ENCODE data around the gene USP48.
"Not testable (repeated sequence)": the region's sequence is repeated elsewhere in the genome, so short reads cannot be mapped to it uniquely, and the experiment has no call there.

Gene USP48

DNA sequence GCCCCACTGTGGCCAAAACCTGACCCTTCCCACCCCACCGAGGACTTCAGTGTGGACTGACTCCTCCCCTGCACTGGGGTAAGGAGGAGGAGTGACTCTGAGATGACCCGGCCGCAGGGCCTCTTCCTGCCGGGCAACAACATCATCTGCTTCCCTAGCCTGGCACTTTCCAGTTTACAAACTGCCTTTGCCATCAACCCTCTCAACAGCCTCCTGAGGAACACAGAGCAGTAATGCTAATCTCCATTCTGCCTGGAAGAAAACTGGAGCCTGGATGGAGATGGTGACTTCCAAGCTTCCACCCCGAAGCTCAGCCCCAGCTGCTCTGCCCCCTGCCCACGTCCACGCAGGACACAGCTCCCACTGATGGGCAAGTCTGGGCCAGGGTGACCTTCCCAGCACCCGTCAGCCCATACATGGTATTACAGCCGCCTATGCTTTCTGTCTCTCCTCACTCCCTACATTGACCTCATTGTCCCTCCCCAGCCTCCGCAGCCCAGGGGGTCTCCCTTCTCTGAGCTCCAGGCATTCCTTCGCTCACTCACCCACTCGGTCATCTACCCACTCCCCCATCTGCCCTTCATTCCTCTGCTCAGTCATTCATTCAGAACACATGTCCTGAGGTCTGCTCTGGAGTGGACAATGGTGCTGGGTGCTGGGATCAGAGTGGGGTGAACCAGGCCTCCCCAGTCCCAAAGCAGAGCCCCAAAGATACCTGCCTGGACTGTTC is 148.0 kb downstream of the USP48 start:
- DNase-seq (ENCODE audit: low read depth), result no peak

DNA sequence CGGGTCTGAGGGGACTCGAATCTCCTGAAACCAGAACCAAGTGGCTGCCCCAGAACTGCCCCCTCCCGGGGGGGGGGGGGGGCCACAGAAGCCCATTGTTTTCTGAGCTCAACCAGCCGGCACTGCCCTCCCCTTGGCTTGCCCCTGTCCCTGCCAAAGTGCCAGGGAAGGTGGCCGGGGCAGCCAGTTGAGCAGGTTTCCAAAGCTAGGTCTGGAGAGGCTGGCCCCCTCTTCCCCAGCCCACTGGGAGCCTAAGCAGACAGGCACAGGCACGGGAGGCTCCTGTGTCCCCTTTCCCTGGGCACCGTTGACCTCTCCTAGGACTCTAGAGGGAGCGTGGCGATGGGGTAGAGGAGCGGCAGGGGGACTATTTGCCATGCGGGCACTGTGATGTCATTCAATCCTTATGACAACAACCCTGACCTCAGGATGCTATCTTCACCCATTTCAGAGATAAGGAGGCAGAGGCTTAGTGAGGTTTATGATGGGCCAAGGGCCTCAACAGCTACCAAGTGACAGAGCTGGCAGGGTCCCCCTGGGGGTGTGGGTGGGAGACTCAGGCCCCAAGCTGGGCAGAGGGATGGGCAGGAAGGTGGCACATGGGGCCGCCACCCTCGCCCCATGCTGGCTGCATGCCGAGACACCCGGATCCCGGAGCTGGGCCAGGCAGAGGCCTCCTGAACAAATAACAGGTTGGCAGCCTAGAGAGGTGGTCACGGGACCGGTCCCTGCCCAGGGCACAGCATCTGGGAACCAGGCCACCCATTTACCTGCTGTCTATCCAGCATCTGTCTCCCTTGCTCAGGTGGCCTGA is 148.8 kb downstream of the USP48 start:
- DNase-seq (ENCODE audit: low read depth), result no peak

DNA sequence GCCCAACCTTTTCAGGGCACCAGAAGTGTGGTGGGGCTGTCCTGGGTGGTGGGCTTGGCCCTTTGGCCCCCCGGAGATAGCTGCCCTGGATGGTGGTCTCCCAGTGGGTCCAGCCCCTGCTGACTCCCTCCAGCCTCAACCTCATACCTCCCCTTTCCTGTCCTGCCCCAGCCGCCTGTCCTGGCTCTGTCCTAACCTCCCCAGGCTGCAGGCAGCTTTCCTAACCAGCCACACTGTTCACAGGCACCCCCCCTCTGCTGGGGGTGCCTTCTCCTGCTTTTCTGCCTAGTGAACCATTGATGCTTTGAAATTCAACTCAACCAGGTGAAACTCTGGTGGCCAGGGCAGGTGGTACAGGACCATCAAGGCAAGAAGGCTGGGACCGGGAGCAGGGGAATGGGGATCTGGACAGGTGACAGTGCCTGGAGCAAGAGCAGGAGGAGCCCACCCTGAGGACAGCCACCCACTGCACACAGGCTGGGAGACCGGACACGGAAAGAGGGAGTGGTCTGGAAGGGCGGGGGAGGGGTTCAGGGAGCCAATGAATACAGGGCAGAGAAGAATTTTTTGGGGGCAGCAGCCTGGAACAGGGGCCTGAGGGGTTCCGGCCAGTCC is 149.7 kb downstream of the USP48 start:
- DNase-seq (ENCODE audit: low read depth), result no peak

DNA sequence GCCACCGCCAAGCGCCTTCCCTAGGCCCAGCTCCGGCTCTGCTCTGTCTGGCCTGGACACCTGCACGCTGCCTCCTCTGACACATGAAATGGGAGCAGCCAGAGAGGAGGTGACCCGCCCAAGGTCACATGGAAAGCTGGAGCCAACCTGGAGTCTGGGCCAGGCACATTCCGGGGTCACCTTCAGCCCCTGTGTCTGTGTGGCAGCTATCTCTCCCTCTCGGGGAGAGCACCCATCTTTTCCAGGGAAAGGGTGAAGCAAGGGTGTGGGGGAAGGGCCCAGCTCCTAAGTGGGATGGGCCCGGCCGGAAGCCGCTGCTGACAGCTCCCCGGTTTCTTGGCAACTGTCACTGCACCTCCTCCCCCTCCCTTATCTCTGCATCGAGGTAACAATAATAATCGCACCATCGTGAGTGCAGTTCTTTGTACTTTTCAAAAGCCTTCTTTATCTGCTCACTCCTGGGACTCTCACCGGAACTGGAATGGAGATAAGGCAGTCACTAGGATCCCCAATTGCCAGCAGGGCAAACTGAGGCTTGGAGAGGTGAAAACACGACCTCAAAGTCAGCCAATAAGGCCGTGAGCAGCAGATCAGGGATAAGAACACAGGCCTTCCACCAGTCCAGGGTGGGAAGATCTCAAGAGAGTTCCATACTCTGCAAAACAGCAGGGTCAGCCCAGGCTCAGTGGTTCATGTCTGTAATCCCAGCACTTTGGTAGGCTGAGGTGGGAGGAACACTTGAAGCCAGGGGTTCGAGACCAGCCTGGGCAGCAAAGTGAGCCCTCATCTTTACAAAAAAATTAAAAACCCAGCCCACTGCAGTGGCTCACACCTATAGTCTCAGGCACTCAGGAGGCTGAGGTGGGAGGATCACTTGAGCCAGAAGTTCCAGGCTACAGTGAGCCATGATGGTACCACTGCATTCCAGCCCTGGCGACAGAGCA is 150.7 kb downstream of the USP48 start:
- no peak for DNase-seq (ENCODE audit: low read depth)

DNA sequence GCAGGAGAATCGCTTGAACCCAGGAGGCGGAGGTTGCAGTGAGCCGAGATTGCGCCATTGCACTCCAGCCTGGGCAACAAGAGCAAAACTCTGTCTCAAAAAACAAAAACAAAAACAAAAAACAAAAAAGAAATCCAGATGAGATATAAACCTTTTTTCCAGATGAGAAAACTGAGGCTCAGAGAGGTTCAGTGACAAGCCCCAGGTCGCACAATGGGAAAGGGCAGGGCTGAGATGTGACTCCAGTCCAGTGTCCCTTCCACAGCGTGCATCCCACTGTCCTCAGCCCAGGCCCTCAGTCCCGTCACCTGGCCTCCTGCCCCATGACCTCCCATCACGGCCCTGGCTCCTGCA is 151.4 kb downstream of the USP48 start:
- not testable (repeated sequence) for DNase-seq (ENCODE audit: low read depth)

DNA sequence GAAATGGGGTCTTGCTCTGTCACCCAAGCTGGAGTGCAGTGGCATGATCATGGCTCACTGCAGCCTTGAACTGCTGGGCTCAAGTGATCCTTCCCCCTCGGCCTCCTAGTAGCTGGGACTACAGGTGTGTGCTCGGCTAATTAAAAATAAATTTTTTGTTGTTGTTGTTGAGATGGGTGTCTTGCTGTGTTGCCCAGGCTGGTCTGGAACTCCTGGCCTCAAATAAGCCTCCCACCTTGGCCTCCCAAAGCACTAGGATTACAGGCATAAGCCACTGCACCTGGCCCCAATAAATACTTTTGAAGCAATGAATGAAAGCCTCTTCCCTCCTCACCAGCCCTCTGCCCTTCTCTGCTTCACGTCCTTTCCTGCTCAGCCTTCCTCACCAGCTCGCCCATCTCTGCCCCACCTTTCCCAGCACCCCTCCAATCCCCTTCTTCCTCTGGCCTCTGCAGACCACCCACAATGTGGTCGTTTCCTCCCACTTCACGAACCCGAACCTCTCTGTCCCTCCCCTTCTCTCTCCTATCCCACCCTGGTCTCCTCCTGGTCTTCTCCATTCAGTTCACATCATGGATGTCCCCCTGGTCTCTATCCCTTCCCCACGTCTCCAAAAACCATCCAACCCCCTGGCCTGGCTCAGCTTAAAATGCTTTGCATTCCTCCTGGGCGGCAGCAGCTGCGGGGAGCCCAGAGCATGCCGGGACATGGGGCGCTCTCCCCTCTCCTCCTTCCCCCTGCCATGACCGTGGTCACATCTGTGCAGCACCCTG is 152.2 kb downstream of the USP48 start:
- DNase-seq (ENCODE audit: low read depth), result no peak

DNA sequence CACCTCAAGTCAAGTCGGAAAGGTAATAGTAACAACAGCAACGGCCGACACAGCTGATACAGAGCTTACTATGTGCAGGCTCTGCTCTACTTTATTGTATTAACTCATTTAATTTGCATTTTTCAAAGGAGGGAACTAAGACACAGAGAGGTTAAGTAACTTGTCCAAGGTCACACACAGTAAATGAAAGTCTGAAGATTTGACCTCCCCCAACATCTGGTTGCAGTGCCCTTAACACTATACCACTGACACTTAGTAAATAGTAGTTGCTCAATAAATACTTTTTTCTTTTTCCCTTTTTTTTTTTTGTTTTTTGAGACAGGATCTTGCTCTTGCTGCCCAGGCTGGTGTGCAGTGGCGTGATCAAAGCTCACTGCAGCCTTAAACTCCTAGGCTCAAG is 153.0 kb downstream of the USP48 start:
- DNase-seq (ENCODE audit: low read depth), result no peak

DNA sequence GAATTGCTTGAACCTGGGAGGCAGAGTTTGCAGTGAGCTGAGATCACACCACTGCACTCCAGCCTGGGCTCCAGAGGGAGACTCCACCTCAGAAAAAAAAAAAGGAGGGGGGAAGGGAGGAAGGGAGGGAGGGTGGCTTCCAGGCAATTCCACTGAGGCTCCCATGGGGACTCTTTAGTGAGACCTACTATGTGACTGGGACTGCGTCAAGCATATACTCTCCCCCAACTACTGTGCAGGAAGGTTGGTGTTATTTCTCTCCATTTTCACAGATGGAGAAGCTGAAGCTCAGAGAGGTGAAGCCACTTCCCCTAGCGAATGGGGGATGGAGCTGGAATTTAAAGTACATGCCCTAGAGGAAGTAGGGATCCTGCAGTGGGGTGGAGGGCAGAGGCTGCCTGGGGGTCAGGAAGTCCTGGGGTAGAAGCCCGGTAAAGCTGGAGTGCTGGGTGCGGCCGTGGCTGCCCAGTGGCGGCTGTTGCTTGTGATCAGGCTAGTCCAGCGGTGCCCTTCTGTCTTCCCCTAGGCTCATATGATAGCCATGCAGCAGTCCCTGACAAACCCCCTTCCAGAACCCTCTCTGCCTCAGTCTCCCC is 154.1 kb downstream of the USP48 start:
- no peak for DNase-seq (ENCODE audit: low read depth)
